GM12874 (cell line): ENCODE measurements around the gene PCSK7.

Experiments used
- TF ChIP-seq, protein P1 (sequence below): IDR thresholded peaks from 2 replicates; pipeline ENCODE4 v1.5.1; 2011; ENCODE audit warnings: low read depth, mild to moderate bottlenecking, control low read depth, low read length, moderate library complexity; ENCODE audit not compliant: insufficient read depth

PCSK7 gene

DNA sequence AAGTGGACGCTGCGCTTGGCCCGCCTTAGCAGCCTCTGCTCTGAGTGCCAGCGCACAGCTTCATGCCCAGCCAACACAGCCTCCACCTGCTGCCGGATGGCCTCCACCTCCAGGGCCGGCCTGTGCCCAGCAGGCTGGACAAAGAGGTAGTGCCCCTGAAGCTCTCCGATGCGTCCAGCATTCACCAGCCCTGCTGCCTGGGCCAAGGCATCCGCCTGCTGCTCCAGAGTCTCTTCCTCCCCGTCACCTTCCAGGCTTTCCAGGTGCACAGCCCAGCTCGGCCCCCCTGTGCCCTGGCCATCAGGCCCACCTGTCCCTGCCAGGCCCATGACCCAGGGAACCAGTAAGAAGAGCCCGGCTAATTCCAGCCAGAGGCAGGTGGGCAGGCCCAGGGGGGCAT, 2.5 kb downstream of the PCSK7 start:
- TF ChIP-seq, protein P1, sequence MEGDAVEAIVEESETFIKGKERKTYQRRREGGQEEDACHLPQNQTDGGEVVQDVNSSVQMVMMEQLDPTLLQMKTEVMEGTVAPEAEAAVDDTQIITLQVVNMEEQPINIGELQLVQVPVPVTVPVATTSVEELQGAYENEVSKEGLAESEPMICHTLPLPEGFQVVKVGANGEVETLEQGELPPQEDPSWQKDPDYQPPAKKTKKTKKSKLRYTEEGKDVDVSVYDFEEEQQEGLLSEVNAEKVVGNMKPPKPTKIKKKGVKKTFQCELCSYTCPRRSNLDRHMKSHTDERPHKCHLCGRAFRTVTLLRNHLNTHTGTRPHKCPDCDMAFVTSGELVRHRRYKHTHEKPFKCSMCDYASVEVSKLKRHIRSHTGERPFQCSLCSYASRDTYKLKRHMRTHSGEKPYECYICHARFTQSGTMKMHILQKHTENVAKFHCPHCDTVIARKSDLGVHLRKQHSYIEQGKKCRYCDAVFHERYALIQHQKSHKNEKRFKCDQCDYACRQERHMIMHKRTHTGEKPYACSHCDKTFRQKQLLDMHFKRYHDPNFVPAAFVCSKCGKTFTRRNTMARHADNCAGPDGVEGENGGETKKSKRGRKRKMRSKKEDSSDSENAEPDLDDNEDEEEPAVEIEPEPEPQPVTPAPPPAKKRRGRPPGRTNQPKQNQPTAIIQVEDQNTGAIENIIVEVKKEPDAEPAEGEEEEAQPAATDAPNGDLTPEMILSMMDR: no peak

DNA sequence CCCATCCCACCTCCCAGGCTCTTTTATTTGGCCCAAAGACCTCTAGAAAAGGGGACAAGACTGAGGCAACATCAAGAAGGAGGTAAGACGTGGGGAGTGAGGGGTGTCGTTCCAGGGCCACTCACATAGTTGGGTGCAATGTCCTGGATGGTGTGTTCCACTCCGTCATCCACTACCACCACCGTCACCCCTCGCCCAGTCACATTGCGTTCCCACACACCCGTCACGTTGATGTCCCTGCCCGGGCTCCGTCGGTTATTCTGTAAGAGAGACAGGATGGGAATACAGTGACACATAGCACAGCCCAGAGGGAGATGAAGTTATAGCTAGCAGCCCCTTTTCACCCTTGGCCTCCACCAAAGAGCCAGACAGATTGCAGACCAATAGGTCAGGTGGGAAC, 3.8 kb downstream of the PCSK7 start:
- TF ChIP-seq, protein P1: no peak

- TF ChIP-seq, protein P1: peak; percentile 71
These were observed 5.2 kb downstream of the PCSK7 start for GRCh38 chr11:117226388-117227385.

DNA sequence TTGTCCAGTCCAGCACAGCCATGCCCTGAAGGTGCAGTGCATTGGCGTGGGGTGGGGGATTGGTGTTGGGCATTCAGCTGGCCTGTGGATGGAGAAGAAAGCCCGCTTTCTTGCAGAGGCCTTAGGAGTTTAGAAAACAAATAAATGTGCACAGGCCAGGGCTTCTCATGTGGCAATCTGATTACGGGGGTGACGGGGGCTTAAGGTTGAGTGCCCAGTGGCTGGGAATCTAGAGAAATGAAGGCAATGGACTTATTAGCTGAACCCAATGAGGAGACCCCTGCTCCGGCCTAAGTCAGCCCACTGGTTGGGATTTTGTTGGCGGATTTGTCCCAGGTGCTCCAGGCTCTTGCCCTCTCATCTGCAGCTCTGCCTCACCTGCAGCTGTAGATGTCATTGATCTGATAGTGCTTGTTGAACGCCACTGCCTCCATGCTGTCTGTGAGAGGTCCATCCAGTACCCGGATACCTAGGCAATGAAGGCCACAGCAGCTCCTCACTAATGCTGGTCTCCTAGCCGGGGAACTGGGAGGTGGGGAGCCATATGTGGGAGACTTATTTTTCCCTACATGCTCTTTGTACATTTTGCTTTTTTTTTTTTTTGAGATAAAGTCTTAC, 6.2 kb downstream of the PCSK7 start:
- TF ChIP-seq, protein P1: no peak

DNA sequence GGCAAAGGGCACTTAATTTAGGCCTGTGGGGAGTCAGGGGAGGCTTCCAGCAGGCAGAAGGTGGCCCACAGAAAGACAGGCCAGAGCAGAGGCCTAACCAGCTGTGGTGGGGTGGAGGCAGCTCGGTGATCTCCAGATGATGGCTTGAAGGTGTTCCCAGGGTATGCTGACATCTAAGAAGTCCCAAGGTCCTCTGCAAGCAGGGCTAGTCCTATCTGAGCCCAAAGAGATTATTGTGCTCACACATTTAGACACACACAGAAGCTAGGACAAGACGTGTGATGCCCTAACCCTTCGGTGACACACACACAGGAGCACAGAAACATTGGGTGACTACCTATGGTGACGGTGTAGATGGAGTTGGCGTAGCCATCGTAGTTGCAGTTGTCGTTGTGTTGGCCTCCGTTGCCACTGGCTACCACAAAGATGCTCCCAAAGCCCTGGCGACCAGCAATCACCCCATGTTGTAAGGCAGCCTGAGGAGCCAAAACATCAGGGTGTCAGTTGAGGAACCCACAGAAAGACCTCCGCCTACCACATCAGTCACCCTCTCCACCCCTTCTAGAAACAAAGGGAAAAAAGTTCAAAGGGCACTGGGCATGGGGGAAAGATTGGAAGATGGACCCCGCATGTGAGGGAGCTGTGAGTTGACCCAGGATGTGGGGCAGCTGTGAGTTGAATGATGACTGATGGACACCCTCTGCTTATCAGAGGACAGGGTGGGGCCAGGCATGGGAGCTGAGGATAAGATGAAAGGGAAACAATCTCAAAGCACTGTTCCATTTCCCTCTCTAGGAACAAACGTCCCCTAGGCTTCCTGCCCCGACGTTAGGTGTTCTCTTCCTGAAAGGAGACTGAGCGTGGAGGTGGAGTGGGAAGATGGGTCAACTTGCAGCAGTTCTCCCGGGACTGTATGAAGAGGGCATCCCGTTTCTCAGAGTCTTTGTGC, 7.9 kb downstream of the PCSK7 start:
- TF ChIP-seq, protein P1: no peak

- TF ChIP-seq, protein P1: no peak
These were observed 8.7 kb downstream of the PCSK7 start for GRCh38 chr11:117222991-117223740.
